Psoas muscle (tissue), 8 donors: Measurements from ENCODE around the gene CRACR2B. TPM values are rescaled to one million over a fixed set of nuclear protein-coding genes. Genes with fewer than 3 reads are reported as not detected.

Experiments
- ATAC-seq, 4 donors: fragments of 200-7000 bp; cut with Tn5 transposase; one replicate each; pipeline ENCODE4 v1.9.1; 2020; ENCODE audit warnings: moderate library complexity in 3 of 4, mild to moderate bottlenecking in 2 of 4
- DNase-seq, 2 donors: peaks; one replicate each; pipeline ENCODE4 v3.0.0-alpha.2; 2020
- H3K27ac ChIP-seq: fragments of 200-600 bp; one replicate; pipeline ENCODE4 v1.8.0; 2022
- H3K27me3 ChIP-seq, 3 donors: fragments of 200-600 bp in 1 of 3; one replicate each; pipeline versions ENCODE4 v1.6.1 to v1.8.0; 2013 to 2022; ENCODE audit warnings: low read length in 2 of 3, mild to moderate bottlenecking in 2 of 3, moderate library complexity in 1 of 3; ENCODE audit not compliant: insufficient read depth in 3 of 3
- H3K36me3 ChIP-seq, 2 donors: fragments of 200-600 bp in 1 of 2; one replicate each; pipeline versions ENCODE4 v1.6.1 to v1.8.0; 2013 to 2022; ENCODE audit warnings: low read depth in 1 of 2, mild to moderate bottlenecking in 1 of 2, moderate library complexity in 1 of 2; ENCODE audit not compliant: insufficient read depth in 1 of 2
- H3K4me1 ChIP-seq: fragments of 200-600 bp; one replicate; pipeline ENCODE4 v1.8.0; 2022
- H3K4me3 ChIP-seq: fragments of 200-600 bp; one replicate; pipeline ENCODE4 v1.8.0; 2022; ENCODE audit warnings: mild to moderate bottlenecking
- H3K9me3 ChIP-seq: fragments of 200-600 bp; one replicate; pipeline ENCODE4 v1.8.0; 2022
- WGBS, 3 donors: extraction: QIAGEN DNeasy Blood & Tissue Kit; methylation state at CpG; one replicate each; pipeline versions ENCODE4 v1.1.6 to v1.1.7; 2013; 5-methylcytosine and 5-hydroxymethylcytosine counted together
- intact Hi-C, 2 donors: fragments of 100-400 bp; cut with DNase I; formaldehyde crosslinking; loops; one replicate each; pipeline versions ENCODE4 v1.11.0 to v1.14.2; 2022
- polyA plus RNA-seq, 3 donors: library from polyadenylated mRNA; stranded (reverse); fragments of 200-250 nt; gene quantifications; one replicate each; pipeline ENCODE4 v1.2.3, GENCODE V29; 2013
- total RNA-seq, 4 donors: library from RNA; stranded (reverse); fragmentation: NEBNext Ultra II Directional in 2 of 4; extraction: Animal tissue kit (Norgen Biotek cat#: 25700) in 2 of 4; gene quantifications; one replicate each; pipeline versions ENCODE4 v1.2.1 to v1.2.4, GENCODE V29; 2021 to 2023
- TF ChIP-seq, protein P1 (sequence below): fragments of 200-600 bp; IDR thresholded peaks from one replicate; pipeline ENCODE4 v1.8.0; 2022; ENCODE audit warnings: antibody characterized with exemption
- donor health status: healthy with polysubstance abuse.
- donor health status: DM: no; HTN: no; CAD: no; lungs with moderate emphysema.
- donor health status: Bipolar disorder and iron deficiency.
- donor health status: healthy.
- donor health status: DM: yes; HTN: yes; CAD: no.
- donor health status: DM: no; HTN: no; CAD: no.
- donor health status: DM: no; HTN: no; CAD: no.
- donor health status: DM: yes; HTN: yes; CAD: no.

Gene CRACR2B
- total and polyA plus RNA-seq, 7 donors = 1.9 to 8.9 (median 2.8) TPM

DNA sequence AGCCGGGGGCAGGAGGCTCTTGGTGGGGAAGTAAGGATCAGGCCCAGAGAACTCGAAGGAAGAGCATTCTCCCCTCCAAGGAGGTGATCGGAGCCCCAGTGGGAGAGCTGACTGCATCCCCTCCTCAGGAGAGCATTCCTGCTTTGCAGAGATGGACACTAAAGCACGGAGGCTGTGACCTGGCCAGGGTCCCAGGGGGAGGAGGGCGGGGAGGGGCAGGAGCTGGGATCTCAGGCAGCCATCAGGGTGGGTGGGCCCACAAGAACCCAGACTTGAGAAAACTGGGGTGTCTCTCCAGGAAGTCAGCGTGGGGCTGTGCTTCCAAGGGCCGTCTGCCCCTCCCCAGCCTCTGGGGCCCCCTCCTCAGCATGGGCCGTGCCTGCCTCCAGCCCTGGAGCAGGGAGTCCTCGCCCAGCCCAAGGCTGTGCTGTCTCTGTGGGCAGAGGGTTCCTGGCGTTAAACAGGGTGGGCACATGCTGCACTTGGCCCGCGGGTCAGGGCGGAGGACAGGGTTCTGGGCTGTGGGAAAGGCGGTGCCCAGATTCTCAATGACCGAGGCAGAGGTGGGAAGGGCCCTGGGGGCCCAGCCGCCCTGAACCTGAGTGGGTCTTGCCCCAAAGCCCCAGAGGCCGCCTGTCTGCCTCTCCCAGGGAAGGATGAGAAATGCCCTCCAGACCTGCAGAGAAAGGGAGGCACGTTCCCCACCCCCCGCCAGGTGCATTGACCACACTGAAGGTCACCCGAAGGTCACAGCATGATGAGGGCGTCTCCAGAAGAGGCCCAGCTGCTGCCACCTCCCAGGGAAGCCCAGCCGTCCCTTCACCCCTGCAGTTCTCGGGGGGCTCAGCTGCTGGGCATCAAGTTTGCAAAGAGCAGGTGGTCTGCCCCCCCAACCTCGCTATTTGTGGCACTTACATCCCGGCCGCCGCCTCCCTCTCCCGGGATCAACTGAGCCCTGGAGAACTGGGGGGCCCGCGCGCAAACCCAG is 38.5 kb upstream of the CRACR2B start:
- ATAC-seq = no peak
- H3K36me3 ChIP-seq = no peaks in the 10 kb centered on the region
- no peak overlapping the region for H3K27ac ChIP-seq
- peaks cover 4% of the 10 kb centered on the region for H3K4me1 ChIP-seq
- peaks cover 0 to 39% (median 11%) of the 10 kb centered on the region in 3 donors for H3K27me3 ChIP-seq
- 22 to 26% (median 25%) methylated on average over 25 to 31 of the region's 31 CpGs for WGBS, 3 donors
- intact Hi-C loops = no loop called here
- peak in 1 of 2 donors; percentile 57 for DNase-seq
- H3K4me3 ChIP-seq = no peak overlapping the region
- H3K9me3 ChIP-seq = no peaks in the 10 kb centered on the region
- TF ChIP-seq, protein P1, sequence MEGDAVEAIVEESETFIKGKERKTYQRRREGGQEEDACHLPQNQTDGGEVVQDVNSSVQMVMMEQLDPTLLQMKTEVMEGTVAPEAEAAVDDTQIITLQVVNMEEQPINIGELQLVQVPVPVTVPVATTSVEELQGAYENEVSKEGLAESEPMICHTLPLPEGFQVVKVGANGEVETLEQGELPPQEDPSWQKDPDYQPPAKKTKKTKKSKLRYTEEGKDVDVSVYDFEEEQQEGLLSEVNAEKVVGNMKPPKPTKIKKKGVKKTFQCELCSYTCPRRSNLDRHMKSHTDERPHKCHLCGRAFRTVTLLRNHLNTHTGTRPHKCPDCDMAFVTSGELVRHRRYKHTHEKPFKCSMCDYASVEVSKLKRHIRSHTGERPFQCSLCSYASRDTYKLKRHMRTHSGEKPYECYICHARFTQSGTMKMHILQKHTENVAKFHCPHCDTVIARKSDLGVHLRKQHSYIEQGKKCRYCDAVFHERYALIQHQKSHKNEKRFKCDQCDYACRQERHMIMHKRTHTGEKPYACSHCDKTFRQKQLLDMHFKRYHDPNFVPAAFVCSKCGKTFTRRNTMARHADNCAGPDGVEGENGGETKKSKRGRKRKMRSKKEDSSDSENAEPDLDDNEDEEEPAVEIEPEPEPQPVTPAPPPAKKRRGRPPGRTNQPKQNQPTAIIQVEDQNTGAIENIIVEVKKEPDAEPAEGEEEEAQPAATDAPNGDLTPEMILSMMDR = no peak

DNA sequence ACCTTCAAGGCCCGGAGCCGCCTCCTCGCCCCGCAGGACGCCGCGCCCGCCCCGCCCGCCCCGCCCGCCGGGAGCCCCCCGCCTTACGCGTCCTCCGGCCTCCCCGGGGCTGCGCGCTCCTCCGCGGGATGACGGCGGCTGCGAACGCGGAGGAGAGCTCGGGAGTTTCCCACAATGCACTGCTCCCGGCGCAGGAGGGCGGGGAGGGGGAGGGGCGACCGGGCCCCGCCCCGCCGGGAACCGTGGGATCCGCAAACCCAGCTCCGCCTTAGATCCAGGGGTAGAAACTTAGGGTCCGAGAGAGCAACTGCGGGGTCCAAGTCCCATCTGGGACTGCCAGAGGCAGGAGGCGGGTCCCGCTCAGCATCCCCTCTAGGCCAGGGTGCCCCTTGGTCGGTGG is 37.8 kb upstream of the CRACR2B start, which contains the start of gene CEND1:
Gene CEND1, minus strand, starts transcription at position 148 of the 400 bp plus-strand sequence. CDS start 1,514 bp downstream, outside the sequence.
- peak in 1 of 4 donors; percentile 17 for ATAC-seq
- H3K27ac ChIP-seq = no peak within 1 kb of the TSS
- peaks cover 0 to 43% (median 15%) of the 10 kb centered on the region in 3 donors for H3K27me3 ChIP-seq
- TF ChIP-seq, protein P1 = no peak
- H3K4me3 ChIP-seq = no peak within 1 kb of the TSS
- DNase-seq = peak; percentile 45 to 62
- H3K36me3 ChIP-seq = no peaks in the 10 kb centered on the region
- 5 to 8% (median 7%) methylated on average over 26 to 44 of the region's 44 CpGs for WGBS, 3 donors
- intact Hi-C loops = no loop called here
- no peaks in the 10 kb centered on the region for H3K4me1 ChIP-seq
- no peaks in the 10 kb centered on the region for H3K9me3 ChIP-seq

DNA sequence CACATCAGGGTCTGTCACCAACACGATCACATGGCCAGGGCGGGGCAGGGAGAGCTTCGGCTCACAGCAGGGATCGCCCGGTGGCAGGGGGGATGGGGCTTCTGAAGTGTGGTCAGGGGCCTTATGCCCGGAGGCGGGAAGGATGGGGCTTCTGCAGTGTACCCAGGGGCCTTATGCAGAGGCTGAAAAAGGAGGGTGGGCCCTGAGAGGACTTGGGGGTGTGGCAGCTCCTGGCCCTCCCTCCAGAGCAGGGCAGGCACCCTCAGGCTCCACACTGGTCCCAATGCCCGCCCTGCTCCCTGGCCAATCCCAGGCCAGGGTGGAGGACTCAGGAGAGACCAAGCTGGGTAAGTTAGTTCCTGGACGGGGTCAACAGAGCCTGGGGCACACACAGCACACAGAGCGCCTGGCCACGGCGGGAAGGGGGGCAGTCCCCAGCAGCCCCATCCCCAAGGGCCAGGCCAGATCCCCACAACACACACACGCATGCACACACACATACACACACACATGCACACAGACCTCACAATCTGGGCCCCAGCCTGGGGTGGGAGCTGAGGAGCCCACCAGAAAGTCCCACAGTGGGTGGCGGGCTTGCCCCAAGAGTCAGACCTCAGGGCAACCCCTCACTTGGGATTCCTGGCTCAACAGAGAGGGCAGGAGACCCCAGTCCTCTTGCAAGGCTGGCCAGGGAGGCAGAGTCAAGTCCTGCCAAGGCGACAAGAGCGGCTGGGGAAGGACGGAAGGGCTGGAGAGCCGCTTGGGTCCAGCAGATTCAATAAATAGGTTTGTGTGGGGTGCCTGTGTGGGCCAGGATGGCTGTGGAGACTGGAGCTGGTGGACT is 36.8 kb upstream of the CRACR2B start:
- ATAC-seq (no peak), DNase-seq (peak in 1 of 2 donors; percentile 59)
- H3K4me1 ChIP-seq = no peaks in the 10 kb centered on the region
- TF ChIP-seq, protein P1 = no peak
- H3K27me3 ChIP-seq = peaks cover 0 to 43% (median 19%) of the 10 kb centered on the region in 3 donors
- 69 to 73% (median 71%) methylated on average over 15 to 18 of the region's 18 CpGs for WGBS, 3 donors
- no peaks in the 10 kb centered on the region for H3K9me3 ChIP-seq
- intact Hi-C loops = no loop called here
- no peak overlapping the region for H3K4me3 ChIP-seq
- no peaks in the 10 kb centered on the region for H3K36me3 ChIP-seq
- no peak overlapping the region for H3K27ac ChIP-seq

DNA sequence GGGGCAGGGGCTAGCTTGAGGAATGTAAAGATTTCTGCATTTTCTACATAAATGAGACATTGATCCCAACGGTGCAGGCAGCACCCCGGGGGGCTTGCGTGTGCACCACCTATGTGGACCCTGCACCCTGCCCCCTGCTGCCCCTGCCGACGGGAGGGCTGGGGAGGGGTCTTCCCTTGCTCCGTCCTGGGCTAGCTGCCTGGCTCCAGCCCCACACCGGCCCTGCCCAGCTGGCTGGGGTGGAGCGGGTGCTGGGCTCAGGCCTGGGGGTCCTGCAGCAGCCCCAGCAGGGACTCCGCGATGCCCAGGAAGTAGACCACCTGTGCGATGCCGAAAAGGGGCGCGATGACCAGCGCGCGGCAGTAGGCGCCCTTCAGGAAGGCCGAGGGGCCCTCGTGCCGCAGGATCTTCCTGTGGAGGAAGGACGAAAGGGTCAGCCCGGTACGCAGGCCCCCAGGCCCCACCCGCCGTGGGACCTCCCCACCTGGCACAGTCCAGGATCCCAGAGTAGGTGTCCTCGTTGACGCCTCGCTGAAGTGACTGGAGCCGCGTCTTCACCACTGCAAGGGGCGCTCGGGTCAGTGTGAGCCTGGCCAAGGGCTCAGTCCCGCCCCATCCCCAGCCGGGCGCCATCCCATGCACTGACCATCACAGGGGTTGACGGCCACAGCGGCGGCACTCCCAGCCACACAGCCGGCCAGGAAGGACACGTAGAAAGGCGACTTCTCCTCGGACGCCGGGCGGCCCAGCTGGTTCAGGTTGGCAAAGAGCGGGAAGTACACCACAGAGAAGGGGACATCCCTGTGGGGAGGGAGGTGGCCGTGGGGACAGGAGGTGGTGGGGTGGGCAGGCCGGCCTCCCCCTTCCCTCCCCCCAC is 35.8 kb upstream of the CRACR2B start:
- no peak overlapping the region for H3K4me3 ChIP-seq
- H3K36me3 ChIP-seq = no peaks in the 10 kb centered on the region
- no peaks in the 10 kb centered on the region for H3K9me3 ChIP-seq
- TF ChIP-seq, protein P1 = no peak
- H3K27me3 ChIP-seq = peaks cover 0 to 43% (median 19%) of the 10 kb centered on the region in 3 donors
- intact Hi-C loops = no loop called here
- no peak for ATAC-seq
- 91 to 94% (median 92%) methylated on average over 44 to 49 of the region's 49 CpGs for WGBS, 3 donors
- H3K27ac ChIP-seq = no peak overlapping the region
- H3K4me1 ChIP-seq = peaks cover 7% of the 10 kb centered on the region
- peak in 1 of 2 donors; percentile 58 for DNase-seq
